Mammary microvascular endothelial cell (primary cell): Measurements from ENCODE around the gene RADIL. TPM values are rescaled to one million over a fixed set of nuclear protein-coding genes. Genes with fewer than 3 reads are reported as not detected.

Experiments used
- total RNA-seq: library from RNA; depleted of rRNA; stranded (reverse); fragments of >200 nt; gene quantifications from 2 replicates; pipeline ENCODE4 v1.2.3, GENCODE V29; 2015

The RADIL gene
- total RNA-seq: 0.47 and 0.69 TPM in 2 replicates

DNA sequence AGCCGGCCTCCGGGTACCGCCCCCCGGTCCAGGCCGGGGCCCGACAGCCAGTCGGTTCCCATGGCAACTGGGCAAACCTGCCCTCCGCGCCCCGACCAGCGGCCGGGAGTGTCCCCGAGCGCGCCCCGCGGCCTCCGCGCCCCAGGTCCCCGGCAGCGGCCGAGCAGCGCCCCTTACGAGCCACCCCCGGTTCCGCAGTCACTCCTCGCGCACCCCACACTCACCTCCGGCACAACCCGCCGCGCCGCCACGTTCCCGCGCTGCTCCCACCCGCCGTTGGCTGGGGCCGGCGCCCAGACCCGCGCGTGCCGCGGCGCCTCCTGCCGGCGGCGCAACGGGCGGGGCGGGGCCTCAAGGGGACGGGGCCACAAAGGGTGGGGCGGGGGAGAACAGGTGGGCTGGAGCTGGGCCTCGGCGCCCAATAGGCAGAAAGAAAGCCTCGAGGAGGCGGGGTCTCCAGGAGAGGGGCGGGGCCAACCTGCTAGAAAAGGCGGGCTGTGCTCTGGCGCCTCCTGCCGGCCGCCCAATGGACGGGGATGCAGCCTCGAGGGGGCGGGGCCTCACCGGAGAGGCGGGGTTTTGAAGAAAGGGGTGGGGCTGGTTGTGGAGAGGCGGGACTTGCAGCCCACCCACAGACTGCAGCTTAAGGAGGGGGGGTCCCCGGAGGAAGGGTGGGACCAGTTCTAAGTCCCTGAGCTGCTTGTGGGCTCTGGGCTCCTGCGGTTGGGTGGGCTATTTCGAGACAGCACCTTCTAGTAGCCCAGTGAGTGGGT lies at the start of gene RADIL:
Gene RADIL (minus strand): TSS at position 345 of the 773 bp plus-strand sequence. CDS start 5,577 bp downstream, outside the sequence.

GRCh38 chr7:4861673-4862072 lies 21.8 kb downstream of the RADIL start, which contains the start of gene PAPOLB:
Gene PAPOLB, minus strand, starts transcription at chr7:4862030. Its CDS starts 220 bp downstream, at chr7:4861810.

GRCh38 chr7:4775250-4775847 lies 108.2 kb downstream of the RADIL start, which contains the start of gene AP5Z1:
Gene AP5Z1, plus strand, starts transcription at chr7:4775623. Its CDS starts 93 bp downstream, at chr7:4775716.

Other genes starting within 250 kb of the RADIL start
- 31.0 and 33.0 TPM in 2 replicates for gene FOXK1, start 201.4 kb downstream of the RADIL start, total RNA-seq
- 33.8 and 33.9 TPM in 2 replicates for gene AP5Z1, start 108.1 kb downstream of the RADIL start, total RNA-seq
- not detected in 2 replicates for gene PAPOLB, start 21.7 kb downstream of the RADIL start, total RNA-seq
- gene MMD2, start 75.5 kb upstream of the RADIL start, total RNA-seq: not detected in 2 replicates
- 3.5 and 3.7 TPM in 2 replicates for gene RBAK, start 162.1 kb upstream of the RADIL start, total RNA-seq